Body of pancreas (tissue), 4 donors: Measurements from ENCODE around the gene LRRC15. TPM values are rescaled to one million over a fixed set of nuclear protein-coding genes. Genes with fewer than 3 reads are reported as not detected.
A peak's percentile ranks its signal among the peaks of the same experiment; 100 is the strongest.

Experiments
- ATAC-seq: fragments of 150-250 bp; one replicate; pipeline ENCODE4 v1.9.1; 2016
- DNase-seq, 4 donors: peaks; one replicate each; pipeline ENCODE4 v3.0.0-alpha.2; 2019
- H3K27ac ChIP-seq, 4 donors: fragments of 200-600 bp; sonication (generic); 1 replicate in 3 of 4; 2 replicates in 1 of 4; pipeline versions ENCODE4 v1.5.1 to v1.6.1; 2016 to 2019; ENCODE audit warnings: mild to moderate bottlenecking in 1 of 4, mixed read lengths in 1 of 4, moderate library complexity in 1 of 4
- H3K27me3 ChIP-seq, 2 donors: fragments of 200-600 bp; sonication (generic); one replicate each; pipeline ENCODE4 v1.6.0; 2016; ENCODE audit warnings: mild to moderate bottlenecking in 1 of 2
- H3K36me3 ChIP-seq, 2 donors: fragments of 200-600 bp; sonication (generic); replicated peaks in 1 of 2; 2 replicates each; pipeline ENCODE4 v1.5.1; 2016; ENCODE audit warnings: low read depth in 2 of 2; ENCODE audit not compliant: insufficient read depth in 1 of 2
- H3K4me1 ChIP-seq: fragments of 200-600 bp; sonication (generic); one replicate; pipeline ENCODE4 v1.6.0; 2016
- H3K4me3 ChIP-seq, 2 donors: fragments of 200-600 bp; sonication (generic); 1 replicate in 1 of 2; 2 replicates in 1 of 2; pipeline ENCODE4 v1.5.1; 2016 to 2019
- H3K9me3 ChIP-seq, 3 donors: fragments of 200-600 bp; sonication (generic); 1 replicate in 2 of 3; 2 replicates in 1 of 3; pipeline ENCODE4 v1.5.1; 2016
- CTCF ChIP-seq, 7 experiments: fragments of 450-650 bp in 4 of 7; fragments of 200-600 bp in 3 of 7; sonication (generic) in 3 of 7; IDR thresholded peaks; one replicate each; pipeline ENCODE4 v1.5.1; 2016 to 2019; ENCODE audit warnings: antibody characterized with exemption in 7 of 7
- POLR2A ChIP-seq, 3 donors: fragments of 450-650 bp; IDR thresholded peaks; one replicate each; pipeline ENCODE4 v1.6.1; 2016; ENCODE audit warnings: antibody characterized with exemption in 3 of 3, mild to moderate bottlenecking in 2 of 3
- WGBS, 2 donors: methylation state at CpG; one replicate each; pipeline ENCODE4 v1.1.5; 2017; 5-methylcytosine and 5-hydroxymethylcytosine counted together
- intact Hi-C: fragments of 100-400 bp; cut with DNase I; formaldehyde crosslinking; loops from one replicate; pipeline ENCODE4 v1.15.1; 2023
- total RNA-seq, 2 donors: library from RNA; depleted of rRNA; stranded (reverse); fragments of >200 nt; gene quantifications; one replicate each; pipeline ENCODE4 v1.1.0, GENCODE V29; 2016

Gene LRRC15
- total RNA-seq, 2 donors from 2014 or later = 0.26 TPM; not detected in 1

- TF ChIP-seq POLR2A (IDR thresholded peaks at IDR 0.05) = no peak
- peak; percentile 29 to 73 (median 64) for TF ChIP-seq CTCF (IDR thresholded peaks at IDR 0.05)
- intact Hi-C loops = loop anchor here (5.0 kb wide), 1 partner anchor 67 kb away; no protein-coding TSS in a partner anchor
These were observed 35.0 kb upstream of the LRRC15 start for GRCh38 chr3:194404365-194405140.

GRCh38 chr3:194401868-194402329 lies 32.4 kb upstream of the LRRC15 start:
- TF ChIP-seq POLR2A (IDR thresholded peaks at IDR 0.05) = no peak
- TF ChIP-seq CTCF (IDR thresholded peaks at IDR 0.05) = no peak
- WGBS, 2 donors = 69 to 78% methylated on average over 7 to 8 of the region's 8 CpGs
- H3K4me1 ChIP-seq = peaks cover 16% of the 10 kb centered on the region
- H3K27me3 ChIP-seq = peaks cover 0 to 7% of the 10 kb centered on the region in 2 donors
- DNase-seq = no peak
- H3K27ac ChIP-seq = no peak overlapping the region
- H3K36me3 ChIP-seq = no peaks in the 10 kb centered on the region
- ATAC-seq = no peak
- no peaks in the 10 kb centered on the region for H3K9me3 ChIP-seq
- no peak overlapping the region for H3K4me3 ChIP-seq
- intact Hi-C loops = loop anchor here (5.0 kb wide), 1 partner anchor 65 kb away; no protein-coding TSS in a partner anchor

More at GRCh38 chr3:194404365-194405140, 35.0 kb upstream of the LRRC15 start:
- no peak overlapping the region for H3K4me3 ChIP-seq
- peak overlapping the region in 1 of 4 donors; percentile 57 for H3K27ac ChIP-seq
- ATAC-seq (peak; percentile 50), DNase-seq (peak; percentile 41 to 56 (median 46))
- H3K36me3 ChIP-seq = peaks cover 0 to 2% of the 10 kb centered on the region in 2 donors
- no peaks in the 10 kb centered on the region for H3K9me3 ChIP-seq
- no peaks in the 10 kb centered on the region for H3K4me1 ChIP-seq
- H3K27me3 ChIP-seq = no peaks in the 10 kb centered on the region
- WGBS, 2 donors = 29% methylated on average over 10 of the region's 10 CpGs

GRCh38 chr3:194401346-194401745 lies 31.8 kb upstream of the LRRC15 start:
- intact Hi-C loops = loop anchor here (5.0 kb wide), 1 partner anchor 64 kb away; no protein-coding TSS in a partner anchor
- WGBS, 2 donors = 78 to 92% methylated on average over 6 to 9 of the region's 9 CpGs

GRCh38 chr3:194399874-194400411 lies 30.4 kb upstream of the LRRC15 start:
- intact Hi-C loops = loop anchor here (5.0 kb wide), 1 partner anchor 63 kb away; no protein-coding TSS in a partner anchor
- ATAC-seq = no peak

More at GRCh38 chr3:194401346-194401745, 31.8 kb upstream of the LRRC15 start:
- Histone ChIP-seq H3K4me1 (peaks cover 21% of the 10 kb centered on the region), H3K9me3 (no peaks in the 10 kb centered on the region), H3K27ac (no peak overlapping the region), H3K27me3 (peaks cover 0 to 9% of the 10 kb centered on the region in 2 donors), H3K4me3 (no peak overlapping the region), H3K36me3 (no peaks in the 10 kb centered on the region)
- DNase-seq (no peak), ATAC-seq (no peak)
- no peak for TF ChIP-seq POLR2A (IDR thresholded peaks at IDR 0.05)
- no peak for TF ChIP-seq CTCF (IDR thresholded peaks at IDR 0.05)

More at GRCh38 chr3:194399874-194400411, 30.4 kb upstream of the LRRC15 start:
- Histone ChIP-seq H3K4me3 (no peak overlapping the region), H3K27me3 (peaks cover 0 to 9% of the 10 kb centered on the region in 2 donors), H3K27ac (no peak overlapping the region), H3K9me3 (no peaks in the 10 kb centered on the region), H3K36me3 (no peaks in the 10 kb centered on the region), H3K4me1 (peaks cover 21% of the 10 kb centered on the region)
- 81 to 84% methylated on average over 14 to 15 of the region's 15 CpGs for WGBS, 2 donors
- no peak for TF ChIP-seq CTCF (IDR thresholded peaks at IDR 0.05)
- no peak for TF ChIP-seq POLR2A (IDR thresholded peaks at IDR 0.05)
- DNase-seq = no peak
